HG02642 (cell line): Measurements from ENCODE around the gene KRTAP5-1.

ENCODE experiments used
- ATAC-seq: cut with Tn5 transposase; IDR thresholded peaks from one replicate; pipeline ENCODE4 v1.9.1; 2021; ENCODE audit warnings: mild to moderate bottlenecking; ENCODE audit not compliant: unreplicated experiment, poor library complexity

The KRTAP5-1 gene

GRCh38 chr11:1573077-1573902 lies 11.8 kb downstream of the KRTAP5-1 start:
- no peak for ATAC-seq

- ATAC-seq = peak; percentile 54
Measured at GRCh38 chr11:1572197-1573076, 12.6 kb downstream of the KRTAP5-1 start, which contains the start of gene DUSP8. Gene DUSP8, minus strand, starts transcription at chr11:1572271. Its CDS starts 6,445 bp downstream, at chr11:1565826.

DNA sequence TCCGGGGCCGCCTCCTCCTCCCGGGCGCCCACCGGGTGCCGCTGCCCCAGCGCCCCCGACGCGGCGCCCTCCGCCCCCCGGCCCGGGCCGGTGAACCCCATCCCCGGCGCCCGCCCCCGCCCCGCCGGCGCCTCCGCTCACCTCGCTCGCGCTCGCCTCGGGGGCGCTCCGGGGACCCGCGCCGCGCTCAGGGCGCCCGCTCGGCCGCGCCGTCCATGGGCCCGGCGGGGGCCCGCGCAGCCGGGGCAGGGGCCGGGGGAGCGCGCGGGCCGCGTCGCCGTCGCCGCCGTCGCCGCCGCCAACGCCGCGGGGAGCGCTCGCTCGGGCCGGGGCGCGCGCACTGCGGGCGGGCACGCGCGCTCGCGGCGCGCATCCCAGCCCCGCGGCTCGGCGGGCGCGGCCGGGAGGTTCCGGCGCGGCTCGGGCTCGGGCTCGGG lies 13.3 kb downstream of the KRTAP5-1 start:
- no peak for ATAC-seq

GRCh38 chr11:1570896-1571759 lies 14.0 kb downstream of the KRTAP5-1 start:
- ATAC-seq = no peak

- ATAC-seq = no peak
Measured at GRCh38 chr11:1570531-1570895, 14.6 kb downstream of the KRTAP5-1 start.

- no peak for ATAC-seq
Measured at GRCh38 chr11:1570001-1570453, 15.1 kb downstream of the KRTAP5-1 start.

- ATAC-seq = no peak
Measured at GRCh38 chr11:1569251-1569780, 15.8 kb downstream of the KRTAP5-1 start.

DNA sequence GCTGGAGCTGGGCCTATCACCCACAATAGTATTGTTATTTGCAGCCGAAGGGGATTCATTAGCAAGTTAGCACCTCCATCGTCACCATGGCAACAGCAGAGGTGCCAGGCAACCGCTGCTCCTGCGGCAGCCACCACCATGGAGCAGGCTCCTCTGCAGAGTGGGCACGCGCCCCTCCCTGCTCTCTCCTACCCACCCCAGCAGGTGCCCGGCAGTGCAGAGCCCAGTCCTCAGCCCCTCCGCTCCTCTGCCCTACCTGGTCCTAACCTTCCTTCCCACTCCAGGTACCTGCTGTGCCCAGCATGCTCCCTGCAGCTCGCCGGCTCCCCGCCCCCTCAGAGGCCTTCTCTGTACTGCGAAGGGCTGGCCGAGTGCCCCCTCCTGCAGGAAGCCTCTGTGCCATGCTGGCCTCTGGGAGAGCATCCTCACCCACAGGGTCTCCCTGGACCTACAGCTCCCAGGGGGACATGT lies 16.6 kb downstream of the KRTAP5-1 start:
- no peak for ATAC-seq

GRCh38 chr11:1567721-1568100 lies 17.4 kb downstream of the KRTAP5-1 start:
- ATAC-seq = no peak

- no peak for ATAC-seq
Measured at GRCh38 chr11:1567052-1567720, 17.9 kb downstream of the KRTAP5-1 start.

- no peak for ATAC-seq
Measured at GRCh38 chr11:1566381-1567051, 18.6 kb downstream of the KRTAP5-1 start.

- ATAC-seq = no peak
Measured at GRCh38 chr11:1565904-1566247, 19.2 kb downstream of the KRTAP5-1 start.

GRCh38 chr11:1565173-1565903 lies 19.7 kb downstream of the KRTAP5-1 start:
- ATAC-seq = no peak

DNA sequence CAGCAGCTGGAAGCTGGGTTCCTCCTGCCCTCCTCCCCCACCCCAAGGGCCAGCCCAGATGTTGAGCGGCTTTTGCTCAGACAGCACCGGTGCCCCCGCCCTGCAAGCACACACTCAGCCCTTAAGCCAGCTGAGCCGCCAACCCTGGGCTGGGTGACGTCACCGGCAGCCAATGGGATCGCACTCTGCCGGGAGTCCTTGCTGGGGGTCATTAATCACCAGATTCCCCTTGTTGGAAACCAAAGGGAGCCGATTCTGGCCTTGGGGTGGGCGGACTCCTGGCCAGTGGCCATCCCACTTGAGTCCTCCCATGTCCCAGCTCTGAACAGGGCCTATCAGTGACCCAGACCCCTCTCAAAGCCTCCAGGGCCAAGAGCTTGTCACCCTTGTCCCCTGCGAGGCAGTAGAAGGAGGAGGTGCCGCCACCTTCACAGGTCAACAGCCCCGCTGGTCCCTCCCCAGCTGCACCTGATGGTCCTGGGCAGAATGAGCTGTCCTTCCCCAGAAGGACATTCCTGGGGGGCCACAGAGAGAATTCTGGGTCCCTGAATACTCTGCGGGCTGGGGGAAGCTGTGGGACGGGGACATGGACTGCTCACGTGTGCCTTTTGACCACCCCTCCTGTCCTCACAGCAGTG lies 20.4 kb downstream of the KRTAP5-1 start:
- ATAC-seq = no peak

DNA sequence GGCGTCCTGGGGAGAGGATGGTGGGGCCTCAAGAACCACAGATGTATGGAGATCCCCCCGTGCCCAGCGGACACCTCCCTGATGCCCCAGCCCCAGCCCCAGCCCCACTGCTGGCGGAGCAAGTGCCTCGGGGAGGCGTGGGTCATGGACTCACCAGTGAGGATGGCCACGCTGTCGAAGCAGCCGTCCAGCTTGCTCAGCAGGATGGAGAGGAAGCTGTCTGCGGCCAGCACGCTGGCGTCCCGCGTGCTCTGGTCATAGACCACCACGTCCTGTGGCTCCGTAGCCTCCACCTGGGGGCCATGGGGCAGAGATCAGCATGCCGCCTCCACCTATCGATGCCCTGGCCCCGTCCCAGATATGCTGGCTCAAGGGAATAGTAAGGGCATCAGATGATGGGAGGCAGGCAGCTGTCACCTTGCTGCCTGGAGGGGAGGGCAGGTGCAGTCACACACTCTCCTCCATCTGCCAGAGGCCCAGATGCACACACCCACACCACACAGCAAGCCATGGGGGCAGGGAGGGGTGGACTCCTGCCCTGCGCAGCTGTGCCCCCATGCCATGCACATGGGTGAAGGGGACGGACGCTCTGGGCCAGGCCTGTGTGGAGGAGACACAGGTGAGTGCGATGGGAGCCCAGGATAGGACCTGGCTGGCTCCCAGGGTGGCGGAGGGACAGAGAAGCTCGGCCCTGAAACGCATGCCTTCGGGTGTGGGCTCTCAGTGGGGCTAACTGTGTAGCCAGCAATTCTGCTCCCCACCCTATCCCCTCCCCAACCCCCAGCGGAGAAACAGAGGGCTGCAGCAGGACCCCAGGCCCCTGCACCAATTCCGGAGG lies 21.2 kb downstream of the KRTAP5-1 start:
- no peak for ATAC-seq

DNA sequence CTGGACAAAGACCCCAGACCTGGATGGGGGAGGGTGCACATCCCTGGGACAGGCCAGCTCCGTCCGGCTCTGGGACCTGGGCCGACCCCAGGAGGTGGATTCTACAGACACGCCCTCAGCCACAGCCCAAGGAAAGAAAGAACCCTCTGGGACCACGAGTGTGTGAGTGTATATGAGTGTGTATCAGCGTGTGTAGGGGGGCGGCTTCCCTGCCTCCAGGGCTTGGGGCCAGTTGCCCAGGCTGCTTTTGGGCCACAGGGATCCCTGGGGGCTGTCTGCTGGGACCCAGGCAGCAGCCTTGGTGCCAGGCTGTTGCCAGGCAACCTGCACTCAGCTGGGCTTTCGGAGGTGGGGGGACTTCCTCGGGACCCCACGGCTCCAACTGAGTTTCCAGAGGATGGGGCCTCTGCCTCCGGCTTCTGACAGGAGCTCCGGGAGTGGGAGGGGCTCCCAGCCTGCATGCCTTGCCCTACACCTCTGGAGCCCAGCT lies 21.9 kb downstream of the KRTAP5-1 start:
- ATAC-seq = no peak
